HG02759 (cell line): Measurements from ENCODE around the gene TTLL4.

ENCODE experiments used
- ATAC-seq: cut with Tn5 transposase; IDR thresholded peaks from one replicate; pipeline ENCODE4 v1.9.1; 2021; ENCODE audit warnings: mild to moderate bottlenecking, moderate library complexity; ENCODE audit not compliant: unreplicated experiment

TTLL4 gene

DNA sequence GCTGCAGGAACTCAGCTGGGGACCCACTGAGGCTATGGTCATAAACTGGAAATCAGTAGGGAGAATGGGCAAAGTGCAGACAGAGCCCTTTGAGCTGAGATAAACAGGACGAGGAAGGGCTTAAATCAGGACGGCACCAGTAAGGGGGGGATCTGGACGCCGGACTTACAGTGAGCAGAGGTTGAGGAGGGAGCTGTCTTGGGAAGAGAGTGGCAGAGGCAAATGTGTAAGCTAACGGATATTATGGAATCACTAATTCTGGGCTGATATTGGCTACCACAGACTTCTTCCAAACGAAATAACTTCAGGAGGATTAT, 71.9 kb downstream of the TTLL4 start:
- no peak for ATAC-seq

DNA sequence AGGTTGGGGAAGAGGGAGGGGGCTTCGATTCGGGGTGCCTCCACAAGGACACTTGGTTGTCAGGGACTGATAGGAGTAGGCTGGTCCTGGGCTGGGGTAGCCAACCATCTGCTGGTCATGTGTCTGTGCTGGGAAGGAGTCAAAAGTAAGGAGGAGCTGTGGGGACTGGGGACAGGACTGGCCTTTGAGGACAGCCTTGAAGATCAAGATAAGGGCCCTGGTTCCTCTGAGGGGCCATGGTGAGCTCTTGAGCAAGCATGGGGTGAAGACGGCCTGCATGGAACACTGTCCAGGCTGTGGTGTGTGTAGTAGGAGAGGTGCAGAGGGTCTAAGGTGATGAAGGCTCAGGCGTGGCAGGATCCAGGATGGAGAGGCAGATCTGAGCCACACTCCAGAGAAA, 73.1 kb downstream of the TTLL4 start:
- ATAC-seq: no peak

DNA sequence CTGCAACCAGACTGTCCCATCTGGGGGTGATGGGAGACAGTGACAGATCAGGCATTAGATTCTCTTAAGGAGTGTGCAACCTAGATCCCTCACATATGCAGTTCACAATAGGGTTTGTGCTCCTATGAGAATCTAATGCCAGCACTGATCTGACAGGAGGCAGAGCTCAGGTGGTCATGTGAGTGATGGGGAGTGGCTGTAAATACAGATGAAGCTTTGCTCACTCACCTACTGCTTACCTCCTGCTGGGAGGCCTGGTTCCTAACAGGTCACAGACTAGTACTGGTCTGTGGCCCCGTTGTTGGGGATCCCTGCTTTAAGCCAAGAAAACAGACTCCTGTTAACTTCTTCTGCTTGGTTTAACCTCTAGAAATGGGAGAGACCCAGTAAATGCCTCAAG, 74.5 kb downstream of the TTLL4 start:
- no peak for ATAC-seq

DNA sequence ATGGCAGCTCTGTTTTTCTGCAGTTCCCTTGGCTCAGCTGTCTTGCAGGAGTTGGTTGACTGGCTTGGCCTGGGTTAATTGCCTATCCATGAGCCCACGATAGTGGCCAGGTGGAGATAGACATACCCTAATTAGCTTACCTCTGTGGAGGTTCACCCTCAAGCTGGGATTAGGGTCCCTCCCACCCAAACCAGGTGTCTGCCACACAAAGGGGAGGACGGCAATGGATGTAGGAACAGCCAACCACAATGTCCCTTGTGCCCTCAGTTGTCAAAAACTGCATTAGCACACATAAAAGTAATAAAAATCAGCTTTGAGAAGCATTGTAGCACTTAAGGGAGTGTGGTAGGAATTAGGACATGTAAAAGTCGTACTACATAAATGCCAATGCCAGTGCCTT, 75.5 kb downstream of the TTLL4 start:
- no peak for ATAC-seq

DNA sequence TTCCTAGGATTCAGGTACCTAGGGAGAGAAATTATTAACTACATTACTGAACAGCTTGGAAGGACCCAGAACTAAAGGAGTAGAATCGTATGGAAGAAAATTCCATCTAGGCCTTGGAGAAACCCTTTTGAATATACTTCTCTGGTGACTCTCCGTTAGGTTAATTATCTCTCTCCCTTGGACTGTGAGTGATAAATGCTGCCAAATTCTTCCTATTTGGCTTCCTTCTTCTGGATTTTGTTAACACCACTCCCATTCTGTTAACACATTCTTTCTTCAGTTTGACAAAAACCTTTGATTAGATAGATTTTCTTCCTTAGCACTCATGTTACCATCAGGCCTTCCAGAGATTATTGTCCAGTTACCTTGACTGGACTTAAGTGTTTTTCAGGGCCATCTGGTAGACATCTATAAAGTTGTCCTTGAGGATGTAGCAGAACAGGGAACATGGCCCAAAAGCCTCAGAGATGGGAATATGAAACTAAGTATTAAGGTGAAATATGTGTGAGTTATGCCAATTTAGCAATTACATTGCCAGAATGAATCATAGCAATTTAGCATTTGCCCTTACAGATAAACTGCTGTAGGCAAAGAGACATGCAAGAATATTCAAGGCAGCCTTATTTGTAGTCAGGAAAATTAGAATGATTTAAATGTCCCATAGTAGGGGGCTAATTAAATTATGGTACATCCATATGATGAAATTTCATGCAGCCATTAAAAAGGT, 78.1 kb downstream of the TTLL4 start:
- no peak for ATAC-seq

DNA sequence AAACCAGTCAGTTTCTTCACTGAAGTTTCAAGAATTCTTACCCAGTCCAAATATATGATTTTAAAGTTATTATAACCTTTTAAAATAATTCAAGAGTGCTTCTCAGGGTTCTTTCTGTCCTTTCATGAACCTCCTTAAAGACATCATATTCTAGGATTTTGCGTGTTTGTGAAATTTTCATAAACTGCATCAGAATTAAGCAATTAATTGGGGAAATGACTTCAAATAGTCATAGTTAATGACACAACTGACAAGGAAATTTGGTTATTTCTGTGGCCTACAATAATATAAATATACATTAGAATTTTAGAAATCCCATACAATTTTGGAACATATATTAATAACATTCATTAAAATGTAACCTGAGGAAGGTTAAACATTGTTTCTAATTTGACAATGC, 81.8 kb downstream of the TTLL4 start:
- no peak for ATAC-seq

DNA sequence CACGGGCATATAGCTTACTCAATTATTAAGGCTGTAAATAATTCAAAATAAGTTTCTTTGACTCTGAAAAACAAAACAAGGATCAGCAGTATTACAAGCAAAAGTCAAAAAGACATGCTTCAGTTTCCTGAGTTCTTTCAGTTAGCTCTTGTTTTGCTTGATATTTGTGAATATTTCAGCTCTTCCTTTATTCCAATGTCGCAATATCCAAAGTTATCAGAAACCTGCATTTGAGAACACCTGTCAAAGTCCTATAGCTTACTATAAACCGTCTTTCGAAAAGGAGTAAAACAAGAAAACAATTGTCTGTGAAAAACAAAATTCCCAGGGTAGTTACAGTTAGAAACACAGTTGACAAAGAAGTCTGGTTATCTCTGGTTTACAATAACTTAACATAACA, 86.1 kb downstream of the TTLL4 start:
- no peak for ATAC-seq

DNA sequence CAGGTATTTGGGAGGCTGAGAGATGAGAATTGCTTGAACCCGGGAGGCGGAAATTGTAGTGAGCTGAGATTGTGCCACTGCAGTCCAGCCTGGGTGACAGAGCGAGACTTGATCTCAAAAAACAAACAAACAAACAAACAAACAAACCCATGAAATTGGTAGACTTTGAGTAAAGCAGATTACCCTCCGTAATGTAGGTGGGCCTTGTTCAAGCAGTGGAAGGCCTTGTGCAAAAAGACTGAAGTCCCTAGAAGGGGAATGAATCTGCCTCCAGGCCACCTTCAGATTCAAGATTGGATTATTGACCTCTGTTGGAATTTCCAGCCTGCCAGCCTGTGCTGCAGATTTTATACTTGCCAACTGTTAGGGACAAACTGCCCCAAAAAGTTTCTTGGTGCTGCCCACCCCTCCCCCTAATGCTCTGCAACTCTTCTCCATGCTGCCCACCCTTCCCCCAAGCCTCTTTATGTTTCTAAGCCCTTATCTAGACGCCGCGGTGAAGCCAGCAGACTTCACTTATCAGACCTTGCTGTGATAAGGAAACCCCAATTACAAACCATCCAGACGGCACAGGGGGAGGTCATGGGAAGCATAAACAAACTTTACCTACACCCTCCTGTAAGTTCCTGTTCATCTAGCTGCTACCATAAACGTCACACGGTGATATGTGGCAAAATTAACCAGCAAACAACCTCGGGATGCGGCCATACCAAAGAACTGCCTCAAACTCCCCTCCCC, 88.3 kb downstream of the TTLL4 start:
- ATAC-seq: no peak

DNA sequence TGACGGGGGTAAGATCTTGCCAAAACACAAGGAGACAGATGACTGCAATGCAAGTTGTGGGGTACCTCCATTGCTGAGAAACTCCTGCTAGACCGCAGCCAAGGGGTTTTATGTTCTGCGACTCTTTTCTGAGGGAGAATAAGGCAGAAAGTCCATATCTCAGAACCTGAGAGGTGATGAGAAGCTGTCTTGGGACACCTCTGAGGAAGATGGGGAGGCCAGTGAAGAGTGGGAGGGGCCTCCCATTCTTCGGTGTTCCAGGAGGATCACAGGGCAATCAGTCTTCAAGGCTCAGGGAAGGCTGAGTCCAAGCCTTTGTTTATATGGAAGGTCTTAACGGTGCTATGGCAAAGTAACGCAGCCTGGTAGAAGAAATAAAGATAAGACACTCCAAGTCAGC, 89.4 kb downstream of the TTLL4 start:
- ATAC-seq: no peak

DNA sequence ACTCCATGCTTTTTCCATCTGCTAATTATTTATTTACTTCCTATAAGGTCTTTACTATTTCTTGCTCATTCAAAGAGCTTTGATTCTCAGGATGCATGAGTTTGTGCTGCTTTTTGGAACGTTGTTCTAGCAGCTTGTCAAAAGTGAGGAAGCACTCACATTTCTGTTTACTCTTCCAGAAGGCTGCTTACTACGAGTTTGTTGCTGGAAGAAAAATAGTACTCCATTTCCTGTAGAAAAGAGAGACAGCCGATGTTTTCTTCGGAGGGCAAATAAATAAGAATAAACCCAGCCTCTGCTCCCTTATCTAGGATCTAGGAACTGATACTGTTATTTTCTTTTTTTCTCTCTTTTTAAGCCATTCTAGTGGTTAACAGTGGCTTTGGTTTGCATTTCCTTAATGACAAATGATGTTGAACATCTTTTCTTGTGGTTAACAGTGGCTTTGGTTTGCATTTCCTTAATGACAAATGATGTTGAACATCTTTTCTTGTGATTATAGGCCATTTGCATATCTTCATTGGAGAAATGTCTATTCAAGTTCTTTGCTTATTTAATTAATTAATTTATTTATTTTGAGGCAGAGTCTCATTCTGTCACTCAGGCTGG, 91.9 kb downstream of the TTLL4 start:
- no peak for ATAC-seq

DNA sequence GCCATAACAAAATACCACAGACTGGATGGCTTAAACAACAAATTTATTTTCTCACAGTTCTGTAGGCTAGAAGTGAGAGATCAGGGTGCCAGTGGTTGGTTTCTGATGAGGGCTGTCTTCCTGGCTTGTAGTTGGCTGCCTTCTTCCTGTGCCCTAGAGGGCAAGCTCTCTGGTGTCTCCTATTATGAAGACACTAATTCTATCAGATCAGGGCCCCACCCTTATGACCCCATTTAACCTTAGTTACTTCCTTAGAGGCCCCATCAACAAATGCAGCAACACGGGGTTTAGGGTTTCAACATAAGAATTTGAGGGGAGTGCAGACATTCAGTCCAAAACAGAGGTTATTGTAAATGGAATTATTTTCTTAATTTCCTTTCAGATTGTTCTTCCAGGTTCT, 94.2 kb downstream of the TTLL4 start:
- no peak for ATAC-seq
